GM21529 (cell line): Measurements from ENCODE around the gene OR2T3.
"Not testable (repeated sequence)": the region's sequence is repeated elsewhere in the genome, so short reads cannot be mapped to it uniquely, and the experiment has no call there.

ENCODE experiments used
- ATAC-seq: cut with Tn5 transposase; IDR thresholded peaks from one replicate; pipeline ENCODE4 v1.9.1; 2021; ENCODE audit not compliant: unreplicated experiment

OR2T3 gene

GRCh38 chr1:248473051-248473450, at the start of gene OR2T3:
TSS of gene OR2T3 (plus strand) at chr1:248473351. CDS start at chr1:248473351, 0 bp downstream.
- ATAC-seq: not testable (repeated sequence)

- peak; percentile 44 for ATAC-seq
Measured at GRCh38 chr1:248427526-248428191, 45.5 kb upstream of the OR2T3 start.

GRCh38 chr1:248428192-248428533, 45.0 kb upstream of the OR2T3 start:
- peak; percentile 94 for ATAC-seq

- not testable (repeated sequence) for ATAC-seq
Measured at GRCh38 chr1:248431683-248432082, 41.5 kb upstream of the OR2T3 start.

GRCh38 chr1:248432201-248432600, 41.0 kb upstream of the OR2T3 start:
- peak; percentile 33 for ATAC-seq

- ATAC-seq: not testable (repeated sequence)
Measured at GRCh38 chr1:248433811-248434415, 39.2 kb upstream of the OR2T3 start.

GRCh38 chr1:248434913-248435312, 38.2 kb upstream of the OR2T3 start:
- ATAC-seq: peak; percentile 44

GRCh38 chr1:248436303-248436702, 36.8 kb upstream of the OR2T3 start:
- peak; percentile 57 for ATAC-seq

GRCh38 chr1:248438668-248439067, 34.5 kb upstream of the OR2T3 start:
- ATAC-seq: not testable (repeated sequence)

- ATAC-seq: not testable (repeated sequence)
Measured at GRCh38 chr1:248439283-248439682, 33.9 kb upstream of the OR2T3 start.

GRCh38 chr1:248442500-248443277, 30.5 kb upstream of the OR2T3 start:
- not testable (repeated sequence) for ATAC-seq

- ATAC-seq: not testable (repeated sequence)
Measured at GRCh38 chr1:248444603-248445002, 28.5 kb upstream of the OR2T3 start.

- ATAC-seq: not testable (repeated sequence)
Measured at GRCh38 chr1:248445399-248445798, 27.8 kb upstream of the OR2T3 start, which contains the start of gene OR2T2. TSS of gene OR2T2 (plus strand) at chr1:248445637. CDS start at chr1:248452798, 7,161 bp downstream.

- peak; percentile 53 for ATAC-seq
Measured at GRCh38 chr1:248448409-248449074, 24.6 kb upstream of the OR2T3 start.

- ATAC-seq: peak; percentile 2
Measured at GRCh38 chr1:248449821-248450465, 23.2 kb upstream of the OR2T3 start.

- peak; percentile 69 for ATAC-seq
Measured at GRCh38 chr1:248450466-248451145, 22.5 kb upstream of the OR2T3 start.

- not testable (repeated sequence) for ATAC-seq
Measured at GRCh38 chr1:248453619-248454018, 19.5 kb upstream of the OR2T3 start.

GRCh38 chr1:248455045-248455444, 18.1 kb upstream of the OR2T3 start:
- not testable (repeated sequence) for ATAC-seq

- ATAC-seq: not testable (repeated sequence)
Measured at GRCh38 chr1:248456635-248457034, 16.5 kb upstream of the OR2T3 start.

- not testable (repeated sequence) for ATAC-seq
Measured at GRCh38 chr1:248459117-248459516, 14.0 kb upstream of the OR2T3 start.
